PC-9 (cell line): ENCODE data around the gene COL23A1.

ENCODE experiments used
- CTCF ChIP-seq: fragments of 200-600 bp; sonication (generic); conservative IDR thresholded peaks from 2 replicates; pipeline ENCODE4 v1.6.1; 2017; ENCODE audit warnings: mixed run types, antibody characterized with exemption, mild to moderate bottlenecking, moderate library complexity
- EZH2 ChIP-seq: fragments of 200-600 bp; sonication (generic); IDR thresholded peaks from 2 replicates; pipeline ENCODE4 v1.8.0; 2017; ENCODE audit warnings: antibody characterized with exemption, low read depth

DNA sequence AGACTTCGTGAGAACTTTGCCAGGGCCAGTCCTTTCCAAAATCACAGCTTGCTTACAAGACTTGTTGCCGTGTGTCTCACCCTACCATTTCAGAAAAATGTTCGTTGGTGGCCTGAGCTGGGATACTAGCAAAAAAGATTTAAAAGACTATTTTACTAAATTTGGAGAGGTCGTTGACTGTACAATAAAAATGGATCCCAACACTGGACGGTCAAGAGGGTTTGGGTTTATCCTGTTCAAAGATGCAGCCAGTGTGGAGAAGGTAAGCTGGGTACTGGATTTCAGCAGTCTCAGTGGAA lies 384.5 kb downstream of the COL23A1 start:
- TF ChIP-seq EZH2: no peak
- TF ChIP-seq CTCF: no peak
